Measurements from ENCODE around the gene SEMA3E. TPM values are rescaled to one million over a fixed set of nuclear protein-coding genes. Genes with fewer than 3 reads are reported as not detected.

SEMA3E gene
- total RNA-seq, 1 experiment from 2014 or later: 7.3 TPM

GRCh38 chr7:83504330-83504729 lies 144.6 kb downstream of the SEMA3E start:
- intact Hi-C loops (cut with micrococcal nuclease; ENCODE audit: unreplicated experiment): no loop called here
- CTCF ChIA-PET: no interaction called here
- TF ChIP-seq CTCF (IDR thresholded peaks at IDR 0.05) (no peak), SIN3A (IDR thresholded peaks at IDR 0.05; ENCODE audit: borderline replicate concordance, insufficient read depth, low read depth, low read length) (no peak), POLR2AphosphoS5 (IDR thresholded peaks at IDR 0.05; ENCODE audit: low read depth, low read length) (no peak), TCF7L2 (IDR thresholded peaks at IDR 0.05; ENCODE audit: low read depth, low read length) (no peak), REST (IDR thresholded peaks at IDR 0.05; ENCODE audit: insufficient read depth in 1 of 2, low read depth in 2 of 2, low read length in 1 of 2) (no peak)
- H3K27ac ChIP-seq (ENCODE audit: low read length): no peak overlapping the region
- no peaks in the 10 kb centered on the region for H3K4me1 ChIP-seq (ENCODE audit: control insufficient read depth, insufficient read depth, low read length)
- no TSS peak for BruUV-seq (replicated peaks)
- ATAC-seq (no peak), DNase-seq (ENCODE audit: low read depth, low spot score) (no peak)
- H3K4me3 ChIP-seq (ENCODE audit: low read depth in 2 of 2, low read length in 2 of 2): no peak overlapping the region
- POLR2A ChIA-PET: no interaction called here
- H3K36me3 ChIP-seq (ENCODE audit: control insufficient read depth, insufficient read depth, low read length): no peaks in the 10 kb centered on the region
- no peaks in the 10 kb centered on the region for H3K27me3 ChIP-seq (ENCODE audit: control insufficient read depth, insufficient read depth, low read length)
- H3K9me3 ChIP-seq (ENCODE audit: control insufficient read depth, insufficient read depth, low read depth, low read length): no peaks in the 10 kb centered on the region
- in situ Hi-C loops (cut with HindIII; ENCODE audit: low pct_unique_long_range_greater_than_20kb, low sequenced_read_pairs): no loop called here

- Histone ChIP-seq H3K9me3 (ENCODE audit: control insufficient read depth, insufficient read depth, low read depth, low read length) (no peaks in the 10 kb centered on the region), H3K36me3 (ENCODE audit: control insufficient read depth, insufficient read depth, low read length) (no peaks in the 10 kb centered on the region), H3K4me3 (ENCODE audit: low read depth in 2 of 2, low read length in 2 of 2) (no peak overlapping the region), H3K27ac (ENCODE audit: low read length) (no peak overlapping the region), H3K4me1 (ENCODE audit: control insufficient read depth, insufficient read depth, low read length) (no peaks in the 10 kb centered on the region), H3K27me3 (ENCODE audit: control insufficient read depth, insufficient read depth, low read length) (no peaks in the 10 kb centered on the region)
- POLR2A ChIA-PET: no interaction called here
- no peak for TF ChIP-seq TCF7L2 (IDR thresholded peaks at IDR 0.05; ENCODE audit: low read depth, low read length)
- ATAC-seq (no peak), DNase-seq (ENCODE audit: low read depth, low spot score) (no peak)
- CTCF ChIA-PET: no interaction called here
- in situ Hi-C loops (cut with HindIII; ENCODE audit: low pct_unique_long_range_greater_than_20kb, low sequenced_read_pairs): no loop called here
- no TSS peak for BruUV-seq (replicated peaks)
- intact Hi-C loops (cut with micrococcal nuclease; ENCODE audit: unreplicated experiment): no loop called here
Observed at GRCh38 chr7:83502636-83503035, 146.3 kb downstream of the SEMA3E start.

- ATAC-seq: no peak
- Histone ChIP-seq H3K4me3 (ENCODE audit: low read depth in 2 of 2, low read length in 2 of 2) (no peak overlapping the region), H3K27me3 (ENCODE audit: control insufficient read depth, insufficient read depth, low read length) (no peaks in the 10 kb centered on the region), H3K9me3 (ENCODE audit: control insufficient read depth, insufficient read depth, low read depth, low read length) (no peaks in the 10 kb centered on the region), H3K27ac (ENCODE audit: low read length) (no peak overlapping the region), H3K36me3 (ENCODE audit: control insufficient read depth, insufficient read depth, low read length) (no peaks in the 10 kb centered on the region), H3K4me1 (ENCODE audit: control insufficient read depth, insufficient read depth, low read length) (no peaks in the 10 kb centered on the region)
- no peak for TF ChIP-seq CTCF (IDR thresholded peaks at IDR 0.05)
- no peak for TF ChIP-seq TCF7L2 (IDR thresholded peaks at IDR 0.05; ENCODE audit: low read depth, low read length)
- TF ChIP-seq SIN3A (IDR thresholded peaks at IDR 0.05; ENCODE audit: borderline replicate concordance, insufficient read depth, low read depth, low read length): no peak
- no peak for TF ChIP-seq POLR2AphosphoS5 (IDR thresholded peaks at IDR 0.05; ENCODE audit: low read depth, low read length)
- TF ChIP-seq REST (IDR thresholded peaks at IDR 0.05; ENCODE audit: insufficient read depth in 1 of 2, low read depth in 2 of 2, low read length in 1 of 2): no peak
- no peak for DNase-seq (ENCODE audit: low read depth, low spot score)
- ChIA-PET CTCF (no interaction called here), POLR2A (no interaction called here)
- no TSS peak for BruUV-seq (replicated peaks)
- in situ Hi-C loops (cut with HindIII; ENCODE audit: low pct_unique_long_range_greater_than_20kb, low sequenced_read_pairs) (no loop called here), intact Hi-C loops (cut with micrococcal nuclease; ENCODE audit: unreplicated experiment) (no loop called here)
Observed at GRCh38 chr7:83494683-83495082, 154.3 kb downstream of the SEMA3E start.

Measured in Panc1 (cell line).